Stimulated activated CD8-positive, alpha-beta memory T cell treated with anti-CD3 and anti-CD28 coated beads, Interleukin-4, amount 100 ng/mL, for 24 hours (primary cell): ENCODE data around the gene RIMBP2.

Experiments used
- DNase-seq: peaks from one replicate; pipeline ENCODE4 v3.0.0-alpha.2; 2020; ENCODE audit warnings: low read depth

The RIMBP2 gene

DNA sequence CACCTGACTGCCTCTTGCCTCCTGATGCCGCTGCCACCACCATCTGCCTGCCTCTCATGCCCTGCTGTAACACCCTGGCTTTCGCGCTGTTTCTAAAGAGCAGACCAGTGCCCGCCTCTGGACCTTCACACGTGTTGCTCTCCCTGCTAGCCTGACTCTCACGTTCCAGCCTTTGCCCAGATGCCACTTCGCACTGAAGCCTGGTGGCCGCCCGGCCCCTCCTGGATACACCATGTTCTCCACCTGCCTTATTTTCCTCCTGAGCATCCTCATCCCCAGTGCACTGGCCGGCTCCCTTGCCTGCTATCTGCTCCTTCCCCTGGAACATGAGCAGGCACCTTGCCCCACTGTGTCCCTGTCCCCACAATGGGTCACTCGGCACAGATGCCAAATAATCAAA, 231.9 kb downstream of the RIMBP2 start:
- no peak for DNase-seq

DNA sequence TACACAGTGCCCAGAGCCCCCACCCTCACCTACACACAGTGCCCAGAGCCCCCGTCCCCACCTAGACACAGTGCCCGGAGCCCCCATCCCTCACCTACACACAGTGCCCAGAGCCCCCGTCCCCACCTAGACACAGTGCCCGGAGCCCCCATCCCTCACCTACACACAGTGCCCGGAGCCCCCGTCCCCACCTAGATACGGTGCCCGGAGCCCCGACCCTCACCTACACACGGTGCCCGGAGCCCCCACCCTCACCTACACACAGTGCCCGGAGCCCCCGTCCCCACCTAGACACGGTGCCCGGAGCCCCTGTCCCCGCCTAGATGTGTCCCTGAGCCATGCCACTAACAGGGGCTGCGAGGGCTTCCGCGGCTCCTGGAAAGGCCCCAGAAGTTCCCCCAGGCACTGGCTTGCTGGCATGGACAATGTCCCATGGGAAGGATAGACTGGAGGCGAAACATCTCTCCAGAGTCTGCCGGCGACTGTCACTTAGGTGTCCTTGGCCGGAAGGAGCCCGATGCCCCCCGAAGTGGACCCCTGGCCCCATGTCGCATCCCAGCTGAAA, 232.4 kb downstream of the RIMBP2 start:
- DNase-seq, result no peak

DNA sequence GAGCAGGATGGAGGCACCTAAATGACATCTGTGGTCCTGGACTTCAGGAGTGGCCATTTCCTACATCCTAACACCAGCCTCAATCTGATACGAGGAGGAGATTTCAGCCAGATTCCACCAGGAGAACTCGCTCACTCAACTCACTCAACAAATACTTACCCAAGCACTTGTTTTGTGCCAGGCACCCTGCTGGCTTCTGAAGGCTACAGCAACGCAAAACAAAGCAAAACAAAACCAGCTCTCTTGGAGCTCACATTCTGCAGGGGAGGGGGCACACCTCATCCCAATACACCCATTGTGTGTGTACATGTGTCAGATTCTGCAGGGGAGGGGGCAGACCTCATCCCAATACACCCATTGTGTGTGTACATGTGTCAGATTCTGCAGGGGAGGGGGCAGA, 233.7 kb downstream of the RIMBP2 start:
- no peak for DNase-seq

DNA sequence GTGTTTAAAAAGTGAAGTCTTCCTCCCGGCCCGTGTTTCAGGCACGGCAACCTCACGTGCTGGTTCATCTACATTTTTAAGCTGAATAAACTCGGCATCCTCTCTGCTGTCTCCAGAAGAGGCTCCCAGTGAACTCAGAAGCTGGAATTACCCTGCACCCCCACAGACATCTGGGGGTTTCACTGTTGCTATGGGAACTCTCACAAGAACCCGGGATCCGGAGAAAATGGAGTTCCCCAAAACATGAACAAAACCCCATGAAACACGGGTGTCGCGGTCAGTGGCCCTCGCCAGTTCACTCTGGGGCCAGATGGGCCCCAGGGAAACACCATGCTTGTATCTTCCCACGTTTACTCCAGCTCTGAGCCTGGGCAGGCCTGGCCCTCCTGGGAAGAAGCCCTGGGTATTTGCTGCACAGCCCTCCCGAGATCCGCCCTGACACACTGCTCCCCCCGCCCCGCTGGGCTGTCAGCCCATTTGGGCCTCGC, 234.7 kb downstream of the RIMBP2 start:
- DNase-seq, result no peak

DNA sequence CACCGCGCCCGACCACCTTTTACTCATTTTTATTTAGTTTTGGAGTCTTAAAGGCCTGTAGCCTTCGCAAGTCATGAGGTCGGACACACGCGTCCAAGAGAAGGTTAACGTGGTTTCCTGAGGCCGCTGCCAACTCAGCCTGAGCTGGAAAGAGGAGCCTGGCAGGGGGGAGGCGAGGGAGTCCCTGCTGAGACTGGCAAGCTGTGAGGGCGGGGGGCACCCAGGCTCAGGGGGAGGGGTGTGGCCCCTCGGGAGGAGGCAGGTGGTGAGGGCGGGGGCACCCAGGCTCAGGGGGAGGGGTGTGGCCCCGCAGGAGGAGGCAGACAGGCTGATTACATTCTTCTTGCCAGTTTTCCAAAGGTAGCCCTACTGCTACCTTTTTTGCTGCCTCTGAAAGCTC, 235.2 kb downstream of the RIMBP2 start:
- no peak for DNase-seq

DNA sequence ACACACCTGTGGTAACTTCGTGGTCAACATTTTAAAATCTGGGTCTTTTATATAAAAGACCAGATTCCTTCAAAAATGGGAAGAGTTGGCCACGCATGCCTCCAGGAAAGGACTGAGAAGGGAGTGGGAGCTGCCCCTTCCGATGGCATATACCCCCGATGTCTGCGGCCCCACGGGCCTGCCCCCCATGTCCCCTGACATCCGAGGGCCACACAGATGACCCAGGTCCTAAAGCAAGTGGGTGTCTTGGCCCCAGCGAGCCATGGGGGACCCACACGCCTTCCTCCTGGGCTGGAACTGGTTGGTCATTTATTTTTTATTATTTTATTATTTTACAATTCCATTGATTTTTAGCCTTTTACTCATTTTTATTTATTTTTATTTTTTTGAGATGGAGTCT, 235.9 kb downstream of the RIMBP2 start:
- no peak for DNase-seq

DNA sequence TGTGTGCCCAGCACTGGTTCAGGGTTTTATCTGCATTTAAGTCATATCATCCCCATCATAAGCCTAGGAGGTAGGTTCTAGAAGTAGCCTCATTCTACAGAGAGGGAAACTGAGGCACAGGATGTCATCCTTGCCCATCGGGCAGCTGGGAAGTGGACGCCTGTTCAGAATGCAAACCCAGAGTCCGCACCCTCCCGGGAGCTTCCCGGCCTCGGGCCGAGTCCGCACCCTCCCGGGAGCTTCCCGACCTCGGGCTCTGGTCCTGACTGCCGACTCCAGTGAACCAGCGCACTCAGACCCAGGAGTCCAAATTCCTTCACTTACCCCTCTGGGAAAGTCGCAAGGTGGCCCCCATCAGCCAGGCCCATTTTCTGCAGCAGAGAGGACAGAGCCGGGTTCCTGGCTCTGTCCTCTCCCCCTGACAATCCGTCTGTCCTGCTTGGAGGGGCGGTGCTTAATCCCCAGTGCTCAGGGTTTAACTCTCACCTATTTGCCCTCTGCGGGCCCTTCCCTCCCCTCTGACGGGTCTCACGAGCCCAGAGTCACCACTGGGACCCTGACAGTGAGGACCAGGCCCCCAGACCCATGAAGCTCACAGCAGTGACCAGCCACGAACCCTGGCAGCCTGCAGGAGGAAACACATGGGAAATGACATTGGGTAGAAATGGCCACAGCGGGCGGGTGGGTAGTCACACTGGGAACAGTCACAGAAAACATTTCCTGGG, 236.5 kb downstream of the RIMBP2 start:
- no peak for DNase-seq

DNA sequence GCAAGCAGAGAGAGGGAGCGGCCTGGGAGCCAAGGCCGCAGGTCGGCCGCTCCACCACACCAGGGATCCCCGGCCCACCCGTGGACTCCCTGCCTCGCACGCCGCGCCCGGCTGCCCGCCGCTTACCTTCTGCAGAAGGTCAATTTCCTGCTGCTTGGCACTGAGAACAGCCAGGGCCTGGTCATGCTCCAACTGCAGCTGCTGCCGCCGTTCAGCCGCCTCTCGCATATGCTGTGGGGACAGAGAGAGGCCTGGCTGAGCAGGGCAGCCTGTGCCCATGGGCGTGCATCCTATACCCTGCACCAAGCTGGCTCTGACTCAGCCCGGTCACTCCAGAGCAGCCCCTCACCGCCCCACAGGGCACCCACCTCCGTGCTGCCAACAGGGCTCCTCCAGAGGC, 237.3 kb downstream of the RIMBP2 start:
- no peak for DNase-seq

DNA sequence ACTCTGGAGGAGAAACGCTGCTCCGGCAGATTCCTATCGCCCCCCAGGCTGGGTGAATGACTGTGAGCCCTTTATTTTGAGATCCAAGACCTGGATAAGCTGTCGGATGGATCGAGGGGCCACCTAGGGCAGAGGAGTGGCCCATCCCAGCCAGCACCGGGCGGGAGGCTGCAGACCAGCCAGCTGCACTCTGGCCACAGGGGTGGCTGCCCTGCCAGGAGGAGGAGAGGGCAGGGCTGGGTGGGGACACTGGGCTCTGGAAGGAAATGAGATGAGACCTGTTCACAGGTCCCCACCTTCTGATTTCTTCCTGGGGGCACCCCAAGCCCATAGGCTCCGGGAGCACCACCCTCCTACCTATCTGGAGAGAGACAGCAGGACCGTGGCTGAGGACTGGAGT, 238.4 kb downstream of the RIMBP2 start:
- no peak for DNase-seq

DNA sequence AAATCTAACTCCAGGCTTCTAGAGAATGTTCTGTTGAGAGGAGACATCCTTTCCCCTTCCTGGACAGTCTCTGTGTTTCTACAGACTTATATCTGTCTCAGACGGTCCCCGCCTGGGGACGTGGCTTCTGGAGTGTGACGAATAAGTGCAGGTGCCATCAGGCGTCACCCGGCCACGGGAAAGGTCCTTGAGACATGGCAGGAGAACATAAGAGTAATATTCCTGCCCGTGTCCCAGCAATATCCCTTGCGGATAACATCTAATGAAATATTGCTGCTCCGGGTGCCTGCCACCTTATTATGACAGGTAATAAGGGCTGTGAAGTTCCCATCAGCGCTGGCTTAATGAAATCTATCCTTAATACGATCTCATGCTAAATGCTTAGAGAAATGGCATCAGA, 238.8 kb downstream of the RIMBP2 start:
- no peak for DNase-seq

DNA sequence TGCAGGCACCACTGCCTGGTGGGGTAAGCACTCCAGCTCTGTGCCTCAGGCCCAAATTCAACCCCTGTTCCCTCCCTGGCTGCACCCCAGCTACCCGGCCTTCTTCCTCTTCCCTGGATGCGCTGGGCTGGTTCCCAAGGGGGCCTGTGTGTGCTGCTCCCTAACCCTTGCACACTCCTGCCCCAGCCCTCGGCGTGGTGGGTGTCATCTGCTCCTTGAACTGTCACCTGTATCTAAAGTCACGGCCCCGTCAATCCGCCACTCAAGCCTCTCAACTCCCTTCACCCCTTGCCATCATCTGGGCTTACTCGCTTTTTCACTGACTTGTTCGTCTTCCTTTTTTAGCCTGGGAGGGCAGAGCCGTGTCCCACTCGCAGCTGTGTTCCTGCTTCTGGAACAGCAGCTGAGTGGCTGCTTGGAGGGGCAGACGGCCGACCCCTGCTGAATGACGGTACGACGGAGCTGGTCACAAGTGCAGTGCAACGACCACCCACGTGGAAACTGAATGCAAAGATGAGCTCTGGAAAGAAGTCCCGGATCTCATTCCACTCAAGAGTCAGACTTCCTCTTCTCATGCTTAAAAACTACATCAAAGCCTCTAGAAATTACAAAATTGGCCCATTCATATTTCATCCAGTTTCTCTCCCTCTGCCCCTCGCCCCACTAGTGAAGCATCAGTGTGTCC, 239.5 kb downstream of the RIMBP2 start:
- DNase-seq, result no peak

DNA sequence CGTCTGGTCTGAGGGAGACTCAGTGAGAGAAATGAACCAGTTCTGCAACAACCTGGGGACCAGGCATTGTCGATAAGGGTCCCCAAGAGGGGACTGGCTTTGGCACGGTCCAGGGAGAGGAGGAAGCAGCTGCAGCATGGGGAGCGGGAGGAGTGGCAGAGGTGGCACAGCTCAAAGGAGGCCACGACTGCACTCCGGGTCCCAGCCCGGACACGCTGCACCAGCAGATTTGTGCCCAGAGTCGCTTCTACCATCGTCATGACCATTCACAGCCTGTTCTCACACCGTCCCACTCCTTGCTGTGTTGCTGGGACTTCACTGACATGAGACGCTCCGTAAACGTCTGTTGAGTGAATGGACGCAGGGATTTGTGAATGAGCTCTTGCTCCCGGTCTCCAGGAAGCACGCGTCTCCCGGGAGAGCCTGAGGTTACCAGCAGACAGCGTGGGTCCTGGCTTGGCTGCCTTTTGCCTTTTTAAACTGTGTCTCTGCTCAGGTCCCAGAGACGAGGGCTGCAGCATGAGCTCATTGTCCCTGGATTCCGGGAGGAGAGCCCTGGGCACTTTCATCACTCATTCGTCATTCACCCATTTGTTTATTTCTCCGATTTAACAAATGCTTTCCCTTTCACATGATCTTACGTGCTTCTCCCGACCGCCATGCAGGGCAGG, 241.4 kb downstream of the RIMBP2 start:
- no peak for DNase-seq

DNA sequence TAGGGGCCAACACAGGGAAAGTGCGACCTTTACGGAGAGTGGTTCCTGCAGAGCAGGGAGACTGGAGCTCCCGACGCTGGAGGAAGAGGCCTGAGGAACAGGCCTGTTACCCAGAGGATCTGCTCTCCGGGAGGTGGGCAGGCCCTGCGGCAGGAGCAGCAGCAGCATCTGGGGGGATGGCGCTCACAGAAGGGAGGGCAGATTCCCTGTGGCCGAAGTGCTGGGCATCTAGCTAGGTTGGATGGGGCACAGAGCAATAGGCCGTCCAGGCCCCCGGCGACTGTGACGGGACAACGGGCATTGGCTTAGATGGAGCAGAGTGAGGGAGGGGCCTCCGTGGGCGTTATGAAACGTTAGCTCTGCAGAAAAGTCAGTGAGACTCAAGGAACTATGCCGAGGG, 242.8 kb downstream of the RIMBP2 start:
- no peak for DNase-seq

DNA sequence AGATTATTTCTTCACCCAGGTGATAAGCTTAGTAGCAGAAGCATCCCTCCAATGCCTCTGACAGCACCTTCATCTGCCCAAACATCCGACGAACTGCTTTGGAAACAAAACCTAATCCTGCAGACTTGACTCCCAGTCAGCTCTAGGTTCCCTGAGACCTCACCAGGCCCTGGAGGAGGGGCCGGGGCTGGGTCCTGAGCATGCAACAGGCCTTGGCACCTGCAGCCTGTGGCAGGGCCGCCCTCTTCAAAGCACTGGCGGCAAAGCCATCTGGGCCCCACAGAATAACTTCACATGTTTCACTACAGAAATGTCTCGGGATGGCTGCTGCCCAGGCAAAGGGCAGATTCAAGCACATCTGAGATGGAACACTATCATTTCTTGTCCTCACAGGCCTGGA, 245.1 kb downstream of the RIMBP2 start:
- DNase-seq, result no peak

DNA sequence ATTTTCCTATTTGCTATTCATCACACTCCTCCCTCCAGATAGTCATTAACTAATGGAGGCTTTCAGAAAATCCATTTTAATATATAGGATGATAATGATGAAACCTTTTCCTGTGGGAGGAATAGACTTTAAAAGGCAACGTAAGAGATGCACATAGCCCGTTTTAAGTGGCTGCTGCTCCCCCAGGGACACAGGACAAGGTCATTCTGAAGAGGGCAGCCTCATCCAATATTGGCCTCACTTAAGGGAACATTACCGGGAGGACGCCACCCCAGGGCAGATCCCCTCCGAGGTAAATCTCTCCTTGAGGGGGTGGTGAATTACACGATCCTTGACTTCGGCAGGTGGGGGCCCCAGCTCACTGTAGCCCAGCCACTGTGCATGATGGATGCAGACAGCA, 246.5 kb downstream of the RIMBP2 start:
- DNase-seq, result no peak

DNA sequence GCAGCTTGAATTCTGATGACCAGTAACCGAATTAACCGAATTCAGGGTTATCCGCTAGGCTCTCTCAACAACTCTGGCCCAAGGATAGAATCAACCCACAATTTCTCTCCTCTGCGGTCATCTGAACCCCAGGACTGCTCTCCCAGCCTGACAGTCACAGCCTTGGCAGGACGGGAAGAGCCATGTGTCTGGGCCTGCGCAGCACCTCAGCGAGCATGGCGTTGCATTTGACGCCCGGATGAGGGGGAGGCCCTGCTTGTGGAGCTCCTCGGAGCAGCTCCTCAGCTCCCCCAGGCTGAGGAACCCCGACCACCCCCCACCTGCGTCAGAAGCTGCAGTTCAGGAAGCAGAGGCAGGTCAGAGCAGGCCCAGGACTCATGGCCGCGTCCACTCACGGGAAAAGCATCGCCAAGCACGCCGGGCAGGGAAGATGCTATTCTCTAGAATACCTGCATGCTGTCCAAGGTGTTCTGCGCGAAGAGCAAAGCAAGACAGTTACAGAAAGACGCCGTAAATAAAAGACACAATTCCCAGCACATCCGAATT, 247.3 kb downstream of the RIMBP2 start:
- no peak for DNase-seq

DNA sequence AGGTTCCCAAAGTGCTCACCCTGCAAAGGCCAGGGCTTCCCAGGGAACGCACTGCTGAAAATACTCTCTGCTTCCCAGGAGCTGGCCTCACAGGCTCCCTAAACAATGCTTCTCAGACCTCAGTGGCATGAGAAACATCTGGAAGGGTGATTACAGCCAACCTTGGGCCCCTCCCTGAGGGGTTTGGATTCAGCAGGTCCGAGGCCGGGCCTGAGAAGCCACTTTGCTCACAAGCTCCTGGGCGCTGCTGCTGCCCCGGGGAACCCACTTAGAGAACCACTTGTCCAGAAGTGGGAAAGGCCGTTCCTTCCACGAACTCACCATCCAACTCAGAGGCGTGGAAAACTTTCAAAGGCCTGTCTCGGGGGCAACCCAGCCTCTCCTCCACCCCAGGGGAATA, 247.9 kb downstream of the RIMBP2 start:
- DNase-seq, result no peak

DNA sequence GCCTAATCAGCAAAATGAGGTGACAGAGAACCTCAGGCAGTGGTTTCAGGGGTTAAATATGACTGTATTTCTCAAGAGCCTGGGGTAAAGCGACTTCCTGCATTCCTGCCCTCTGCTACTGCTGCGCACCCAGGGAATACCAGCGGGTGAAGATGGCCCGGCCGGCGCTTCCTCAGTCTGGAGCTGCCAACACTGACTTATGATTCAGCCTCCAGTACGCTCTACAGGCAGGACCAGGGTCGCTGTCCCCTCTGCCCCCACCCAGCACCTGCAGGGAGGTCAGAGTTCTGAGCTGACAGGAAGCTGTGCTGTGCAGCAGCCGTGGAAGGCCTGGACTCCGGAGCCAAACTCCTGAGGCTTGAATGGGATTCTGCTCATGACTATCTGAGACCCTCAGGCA, 250.5 kb downstream of the RIMBP2 start:
- no peak for DNase-seq

DNA sequence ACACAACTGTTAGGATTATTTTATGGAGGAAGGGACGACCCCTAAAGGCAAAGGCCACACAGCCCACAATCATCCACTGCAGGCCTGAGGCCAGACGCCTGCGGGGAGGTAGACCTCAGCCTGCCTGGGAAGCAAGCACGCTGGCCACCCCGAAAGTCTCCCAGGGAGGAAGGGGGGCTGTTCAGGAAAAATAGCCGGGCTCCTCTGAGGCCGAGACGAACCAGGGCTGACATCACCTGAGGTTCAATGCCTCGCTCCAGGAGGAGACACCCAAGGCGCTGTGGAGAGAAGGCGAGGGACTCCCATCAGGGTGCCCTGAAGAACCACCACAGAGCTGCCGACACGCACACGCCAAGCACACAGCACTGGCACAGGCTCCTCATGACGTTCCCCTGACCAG, 251.1 kb downstream of the RIMBP2 start:
- no peak for DNase-seq

DNA sequence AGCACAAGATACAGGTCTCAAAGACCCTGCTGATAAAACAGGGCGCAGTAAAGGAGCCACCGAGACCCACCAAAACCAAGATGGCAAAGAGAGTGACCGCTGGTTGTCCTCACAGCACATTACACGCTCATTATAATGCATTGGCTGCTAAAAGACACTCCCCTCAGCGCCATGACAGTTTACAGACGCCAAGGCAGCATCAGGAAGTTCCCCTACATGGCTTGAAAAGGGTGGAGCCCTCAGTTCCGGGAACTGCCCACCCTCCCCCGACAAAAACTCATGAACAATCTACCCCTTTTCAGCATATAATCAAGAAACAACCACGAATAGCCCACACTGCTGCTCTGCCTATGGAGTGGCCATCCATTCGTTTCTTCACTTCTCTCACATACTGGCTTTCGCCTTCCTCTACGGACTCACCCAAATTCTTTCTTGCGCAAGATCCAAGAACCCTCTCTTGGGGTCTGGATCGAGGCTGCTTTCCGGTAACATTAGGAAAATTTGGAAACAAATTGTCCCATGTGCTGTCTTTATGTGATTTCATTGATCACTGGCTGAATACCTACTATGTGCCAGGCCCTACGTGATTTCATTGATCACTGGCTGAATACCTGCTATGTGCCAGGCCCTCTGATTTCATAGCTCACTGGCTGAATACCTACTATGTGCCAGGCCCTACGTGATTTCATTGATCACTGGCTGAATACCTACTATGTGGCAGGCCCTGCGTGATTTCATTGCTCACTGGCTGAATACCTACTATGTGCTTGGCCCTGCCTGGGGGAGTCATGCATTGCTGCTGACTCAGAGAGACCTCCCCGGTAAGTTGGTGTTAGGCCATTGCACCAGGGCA, 252.1 kb downstream of the RIMBP2 start:
- DNase-seq, result no peak

DNA sequence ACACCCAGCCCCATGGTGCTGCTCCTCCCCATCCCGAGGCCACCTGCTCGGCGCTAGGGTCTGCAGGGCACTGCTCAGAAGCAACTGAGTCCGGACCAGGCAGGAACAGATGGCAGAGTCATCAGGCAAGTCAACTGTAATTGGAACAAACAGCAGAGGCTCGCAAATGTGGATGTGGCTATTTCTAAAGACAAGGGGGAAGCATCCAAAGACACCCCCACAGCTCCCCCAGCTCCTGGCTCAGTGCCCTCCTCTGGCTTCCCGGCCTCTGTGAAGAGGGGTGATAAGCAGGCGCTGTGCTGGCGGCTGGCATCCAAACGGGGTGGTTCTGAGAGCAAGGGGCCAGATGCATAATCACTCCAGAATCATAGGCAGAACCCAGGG, 252.8 kb downstream of the RIMBP2 start:
- DNase-seq, result no peak
